SK-N-MC (cell line): Measurements from ENCODE around the gene AGO3.
"Not testable (repeated sequence)": the region's sequence is repeated elsewhere in the genome, so short reads cannot be mapped to it uniquely, and the experiment has no call there.

ENCODE experiments used
- DNase-seq: peaks from one replicate; pipeline ENCODE4 v3.0.0-alpha.2; 2011; ENCODE audit warnings: low read depth, low spot score
- H3K27ac ChIP-seq: fragments of 200-600 bp; sonication (generic); 2 replicates; pipeline ENCODE4 v1.5.1; 2016; ENCODE audit warnings: mixed run types
- H3K36me3 ChIP-seq: fragments of 200-600 bp; sonication (generic); 2 replicates; pipeline ENCODE4 v1.6.1; 2017; ENCODE audit warnings: antibody characterized with exemption, low read length, mixed read lengths; ENCODE audit not compliant: insufficient read depth
- H3K4me3 ChIP-seq: fragments of 200-600 bp; sonication (generic); 2 replicates; pipeline ENCODE4 v1.5.1; 2016
- H3K9ac ChIP-seq: fragments of 200-600 bp; sonication (generic); 2 replicates; pipeline ENCODE4 v1.8.0; 2017; ENCODE audit warnings: mixed run types, mixed read lengths; ENCODE audit not compliant: insufficient read length
- H3K9me3 ChIP-seq: fragments of 200-600 bp; sonication (generic); 2 replicates; pipeline ENCODE4 v1.6.1; 2017; ENCODE audit warnings: low read depth, mild to moderate bottlenecking, antibody characterized with exemption, low read length, moderate library complexity, mixed read lengths
- EZH2 ChIP-seq: fragments of 200-600 bp; sonication (generic); IDR thresholded peaks from one replicate; pipeline ENCODE4 v1.6.1; 2017; ENCODE audit warnings: antibody characterized with exemption
- FOXP2 ChIP-seq: optimal IDR thresholded peaks from 2 replicates; pipeline ENCODE3; 2011; ENCODE audit warnings: mild to moderate bottlenecking, moderate library complexity; ENCODE audit not compliant: insufficient read depth; ENCODE audit errors: extremely low read length, control extremely low read depth
- POLR2AphosphoS5 ChIP-seq: IDR thresholded peaks from 2 replicates; pipeline ENCODE4 v1.6.1; 2012; ENCODE audit warnings: mild to moderate bottlenecking, low read depth, low read length, borderline replicate concordance

Gene AGO3

DNA sequence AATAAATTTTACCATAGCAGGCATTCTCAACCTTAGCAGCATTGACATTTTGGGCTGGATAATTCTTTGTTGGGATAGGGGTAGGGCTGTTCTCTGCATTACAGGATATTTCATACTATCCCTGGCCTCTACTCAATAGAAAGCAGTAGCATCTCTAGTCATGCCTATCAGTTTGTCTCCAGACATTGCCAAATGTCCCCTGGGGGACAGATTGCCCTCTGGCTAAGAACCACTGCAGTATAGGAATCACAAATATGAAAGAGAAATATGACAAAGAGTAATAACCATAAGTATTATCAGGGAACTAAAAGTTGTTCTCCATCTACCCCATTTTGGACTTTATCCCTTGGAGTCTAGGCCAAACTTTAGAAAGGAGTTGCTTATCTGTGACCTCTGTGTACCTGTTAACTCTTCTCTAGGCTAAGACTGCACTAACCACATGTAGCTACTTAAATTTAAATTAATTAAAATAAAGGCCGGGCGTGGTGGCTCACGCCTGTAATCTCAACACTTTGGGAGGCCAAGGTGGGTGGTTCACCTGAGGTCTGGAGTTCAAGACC is 76.1 kb downstream of the AGO3 start:
- TF ChIP-seq EZH2 (no peak), POLR2AphosphoS5 (no peak), FOXP2 (no peak)
- Histone ChIP-seq H3K4me3 (no peak overlapping the region), H3K36me3 (peaks cover 17% of the 10 kb centered on the region), H3K27ac (no peak overlapping the region), H3K9ac (no peak overlapping the region), H3K9me3 (no peaks in the 10 kb centered on the region)
- DNase-seq, result no peak

GRCh38 chr1:36007741-36008140 is 76.8 kb downstream of the AGO3 start:
- Histone ChIP-seq H3K36me3 (peaks cover 19% of the 10 kb centered on the region), H3K9ac (no peak overlapping the region), H3K9me3 (no peaks in the 10 kb centered on the region), H3K27ac (peak overlapping the region; percentile 0; the same call in 1 of the 2 replicates), H3K4me3 (no peak overlapping the region)
- TF ChIP-seq EZH2, result no peak
- DNase-seq, result no peak

- no peak overlapping the region for H3K9ac ChIP-seq
- TF ChIP-seq POLR2AphosphoS5 (no peak), EZH2 (no peak), FOXP2 (no peak)
- DNase-seq, result no peak
- H3K9me3 ChIP-seq, result no peaks in the 10 kb centered on the region
- H3K4me3 ChIP-seq, result no peak overlapping the region
- peaks cover 27% of the 10 kb centered on the region for H3K36me3 ChIP-seq
- peak overlapping the region; percentile 23; the same call in 1 of the 2 replicates for H3K27ac ChIP-seq
These were observed 77.8 kb downstream of the AGO3 start for GRCh38 chr1:36008546-36009197.

DNA sequence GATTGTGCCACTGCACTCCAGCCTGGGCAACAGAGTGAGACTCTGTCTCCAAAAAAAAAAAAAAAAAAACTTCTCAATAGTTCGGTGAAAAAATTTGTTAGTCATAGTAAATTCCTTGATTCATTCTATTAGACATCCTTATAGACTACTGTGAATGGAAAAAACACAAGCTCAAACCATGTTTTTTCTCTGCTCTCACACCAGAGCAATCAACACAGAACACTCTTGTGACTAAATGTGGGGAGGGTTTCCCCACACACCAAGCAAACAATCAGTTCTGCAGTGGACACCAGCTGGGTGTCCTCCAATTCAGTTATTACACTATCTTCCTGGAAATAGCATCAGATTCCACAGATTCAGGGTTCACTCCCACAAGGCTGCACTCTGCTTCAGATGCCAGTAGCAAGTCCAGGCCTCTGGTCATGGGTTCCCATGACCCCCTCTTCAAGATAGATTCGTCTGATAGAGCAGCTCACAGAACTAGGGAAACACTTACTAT is 83.9 kb downstream of the AGO3 start:
- Histone ChIP-seq H3K27ac (no peak overlapping the region), H3K9ac (no peak overlapping the region), H3K36me3 (peaks cover 52% of the 10 kb centered on the region), H3K9me3 (no peaks in the 10 kb centered on the region), H3K4me3 (no peak overlapping the region)
- TF ChIP-seq FOXP2, result no peak
- no peak for DNase-seq

DNA sequence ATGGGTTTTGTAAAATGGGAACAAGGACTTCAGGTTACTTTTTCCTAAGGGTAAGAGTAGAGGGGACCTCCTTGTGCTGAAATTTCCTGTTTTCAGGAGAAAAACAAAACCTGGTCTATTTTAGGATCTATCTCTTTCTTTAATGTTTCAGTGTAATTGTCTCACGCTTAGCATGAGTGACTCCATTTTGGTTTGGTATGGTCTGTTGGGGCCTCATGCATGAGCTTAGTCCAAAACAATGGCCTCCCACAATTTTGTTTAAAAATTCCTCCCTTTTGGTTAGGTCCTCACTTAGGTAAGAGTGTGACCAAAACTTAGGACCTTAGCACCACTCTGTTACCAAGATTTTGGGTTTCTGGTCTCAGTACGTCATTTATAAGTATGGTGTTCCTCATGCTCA is 85.8 kb downstream of the AGO3 start:
- Histone ChIP-seq H3K27ac (no peak overlapping the region), H3K36me3 (peaks cover 56% of the 10 kb centered on the region)
- no peak for TF ChIP-seq EZH2
- no peak for TF ChIP-seq FOXP2
- TF ChIP-seq POLR2AphosphoS5, result no peak

GRCh38 chr1:36023098-36023769 is 92.3 kb downstream of the AGO3 start:
- TF ChIP-seq EZH2, result no peak
- TF ChIP-seq FOXP2, result no peak
- H3K9ac ChIP-seq, result no peak overlapping the region
- no peak overlapping the region for H3K27ac ChIP-seq
- no peak for DNase-seq
- no peaks in the 10 kb centered on the region for H3K9me3 ChIP-seq
- H3K36me3 ChIP-seq, result peaks cover 29% of the 10 kb centered on the region
- H3K4me3 ChIP-seq, result no peak overlapping the region

More for the DNA sequence above, 85.8 kb downstream of the AGO3 start:
- H3K4me3 ChIP-seq, result no peak overlapping the region
- H3K9ac ChIP-seq, result no peak overlapping the region
- no peaks in the 10 kb centered on the region for H3K9me3 ChIP-seq
- DNase-seq, result no peak

DNA sequence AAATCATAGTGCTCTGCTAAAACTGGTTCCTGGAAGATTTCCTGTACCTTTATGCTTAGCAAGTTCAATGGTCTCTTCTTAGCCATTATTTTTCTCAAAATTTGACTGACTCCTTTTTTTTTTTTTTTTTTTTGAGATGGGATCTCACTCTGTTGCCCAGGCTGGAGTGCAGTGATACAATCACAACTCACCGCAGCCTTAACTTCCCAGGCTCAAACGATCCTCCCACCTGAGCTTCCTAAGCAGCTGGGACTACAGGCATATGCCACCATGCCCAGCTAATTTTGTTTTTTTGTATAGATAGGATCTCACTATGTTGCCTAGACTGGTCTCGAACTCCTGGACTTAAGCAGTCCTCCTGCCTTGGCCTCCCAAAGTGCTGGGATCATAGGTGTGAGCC is 93.1 kb downstream of the AGO3 start:
- H3K9ac ChIP-seq, H3K9me3 ChIP-seq, H3K27ac ChIP-seq, DNase-seq, H3K4me3 ChIP-seq: not testable (repeated sequence)
- H3K36me3 ChIP-seq, result peaks cover 30% of the 10 kb centered on the region

DNA sequence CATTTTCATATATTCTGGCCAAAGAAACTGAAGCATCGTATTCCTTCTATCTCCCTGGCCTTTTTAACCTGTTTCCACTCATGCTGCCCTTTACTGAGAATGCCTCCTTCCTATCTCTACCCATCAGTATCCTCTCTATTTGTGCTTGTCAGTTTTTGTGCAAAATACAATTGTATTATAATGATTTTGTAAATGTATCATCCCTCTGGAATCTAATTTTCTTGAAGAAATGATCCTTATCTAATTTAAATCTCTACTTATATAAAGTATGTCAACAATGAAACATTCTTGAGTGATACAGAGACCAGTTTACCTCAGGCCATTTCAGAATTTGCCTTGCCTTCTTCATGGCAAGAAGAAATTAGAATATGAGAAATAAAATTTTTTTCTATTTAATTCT is 93.9 kb downstream of the AGO3 start:
- TF ChIP-seq EZH2 (no peak), FOXP2 (no peak), POLR2AphosphoS5 (no peak)
- Histone ChIP-seq H3K9ac (no peak overlapping the region), H3K36me3 (peaks cover 24% of the 10 kb centered on the region), H3K27ac (no peak overlapping the region), H3K9me3 (no peaks in the 10 kb centered on the region), H3K4me3 (no peak overlapping the region)
- no peak for DNase-seq

DNA sequence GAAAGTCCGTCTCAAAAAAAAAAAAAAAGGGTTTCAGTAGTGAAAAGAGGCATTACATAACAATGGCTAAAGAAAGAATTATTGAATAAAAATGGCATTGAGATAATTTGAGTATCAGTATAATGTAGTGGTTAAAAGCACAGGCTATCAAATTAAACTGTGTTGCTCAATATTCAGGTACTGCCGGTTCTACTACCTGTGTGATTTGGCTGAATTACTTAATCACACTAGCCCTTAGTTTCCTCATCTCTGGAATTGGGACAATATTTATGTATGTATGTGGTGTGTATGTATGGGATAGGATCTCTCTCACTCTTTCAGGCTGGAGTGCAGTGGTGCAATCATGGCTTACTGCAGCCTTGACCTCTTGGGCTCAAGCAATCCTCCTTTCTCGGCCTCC is 96.9 kb downstream of the AGO3 start:
- H3K27ac ChIP-seq, result no peak overlapping the region
- H3K9ac ChIP-seq, result no peak overlapping the region
- H3K36me3 ChIP-seq, result peaks cover 34% of the 10 kb centered on the region
- H3K9me3 ChIP-seq, result no peaks in the 10 kb centered on the region
- no peak for DNase-seq
- H3K4me3 ChIP-seq, result no peak overlapping the region
- TF ChIP-seq POLR2AphosphoS5 (no peak), EZH2 (no peak), FOXP2 (no peak)

GRCh38 chr1:36031441-36031840 is 100.5 kb downstream of the AGO3 start:
- Histone ChIP-seq H3K9ac (no peak overlapping the region), H3K9me3 (no peaks in the 10 kb centered on the region), H3K4me3 (no peak overlapping the region), H3K27ac (no peak overlapping the region), H3K36me3 (peaks cover 41% of the 10 kb centered on the region)
- TF ChIP-seq EZH2 (no peak), FOXP2 (no peak), POLR2AphosphoS5 (no peak)
- no peak for DNase-seq
